Measurements from ENCODE around the gene SOX6. TPM values are rescaled to one million over a fixed set of nuclear protein-coding genes. Genes with fewer than 3 reads are reported as not detected.

SOX6 gene
- total and polyA plus RNA-seq, 2 of the 13 experiments (the other 11 are each of a cell fraction or from before 2014, with no cell fraction given), result 2.6 to 11.2 TPM

DNA sequence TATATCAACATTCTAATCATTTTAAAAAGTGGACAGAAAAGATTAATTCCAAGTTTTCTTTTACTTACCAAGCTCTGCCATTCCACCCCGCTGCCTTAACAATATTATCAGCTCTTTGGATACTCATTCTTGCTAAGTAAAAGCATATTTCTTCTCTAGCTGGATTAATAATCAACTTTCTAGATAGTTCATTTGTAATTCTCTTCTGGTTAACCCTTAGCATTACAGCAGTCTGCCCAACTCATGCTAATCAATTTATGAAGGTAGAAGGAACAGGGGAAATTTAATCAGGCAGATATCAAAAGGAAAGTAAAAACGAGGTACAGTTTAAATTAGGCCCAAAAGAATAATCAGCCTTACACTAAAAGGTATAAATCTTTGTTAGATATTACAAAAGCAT, 41.0 kb upstream of the SOX6 start:
- H4K20me1 ChIP-seq (ENCODE audit: insufficient read depth, low read length), result no peaks in the 10 kb centered on the region
- intact Hi-C loops (cut with micrococcal nuclease; ENCODE audit: unreplicated experiment), result no loop called here
- no TSS peak for BruUV-seq (replicated peaks)
- H3K9me3 ChIP-seq (ENCODE audit: low read length), result no peaks in the 10 kb centered on the region
- ChIA-PET POLR2A (no interaction called here), CTCF (ENCODE audit: low intra/inter-chr PET ratio, low total read pairs) (no interaction called here)
- peak overlapping the region; percentile 61 for H3K4me2 ChIP-seq (ENCODE audit: low read depth, low read length)
- no peaks in the 10 kb centered on the region for H3K27me3 ChIP-seq (ENCODE audit: control insufficient read depth in 1 of 2, insufficient read depth in 2 of 2, low read length in 2 of 2)
- TF ChIP-seq ZNF7 (CRISPR knock-in tag; IDR thresholded peaks at IDR 0.05), result no peak
- TF ChIP-seq, protein P1, sequence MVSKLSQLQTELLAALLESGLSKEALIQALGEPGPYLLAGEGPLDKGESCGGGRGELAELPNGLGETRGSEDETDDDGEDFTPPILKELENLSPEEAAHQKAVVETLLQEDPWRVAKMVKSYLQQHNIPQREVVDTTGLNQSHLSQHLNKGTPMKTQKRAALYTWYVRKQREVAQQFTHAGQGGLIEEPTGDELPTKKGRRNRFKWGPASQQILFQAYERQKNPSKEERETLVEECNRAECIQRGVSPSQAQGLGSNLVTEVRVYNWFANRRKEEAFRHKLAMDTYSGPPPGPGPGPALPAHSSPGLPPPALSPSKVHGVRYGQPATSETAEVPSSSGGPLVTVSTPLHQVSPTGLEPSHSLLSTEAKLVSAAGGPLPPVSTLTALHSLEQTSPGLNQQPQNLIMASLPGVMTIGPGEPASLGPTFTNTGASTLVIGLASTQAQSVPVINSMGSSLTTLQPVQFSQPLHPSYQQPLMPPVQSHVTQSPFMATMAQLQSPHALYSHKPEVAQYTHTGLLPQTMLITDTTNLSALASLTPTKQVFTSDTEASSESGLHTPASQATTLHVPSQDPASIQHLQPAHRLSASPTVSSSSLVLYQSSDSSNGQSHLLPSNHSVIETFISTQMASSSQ (IDR thresholded peaks at IDR 0.05; ENCODE audit: low read depth), result peak; percentile 37; the same call in 1 of the 2 replicates
- TF ChIP-seq, protein P1 (CRISPR knock-in tag; IDR thresholded peaks at IDR 0.05; ENCODE audit: borderline replicate concordance), result peak; percentile 38; the same call in 1 of the 2 replicates
- TF ChIP-seq ZNF652 (CRISPR knock-in tag; IDR thresholded peaks at IDR 0.05; ENCODE audit: borderline replicate concordance, low read depth), result peak; percentile 95
- in situ Hi-C loops (cut with HindIII; ENCODE audit: extremely low pct_ligation_motif_present, low pct_unique_long_range_greater_than_20kb), result no loop called here
- no peak for FAIRE-seq
- no peaks in the 10 kb centered on the region for H3K79me2 ChIP-seq (ENCODE audit: insufficient read depth, low read length)
- H2AFZ ChIP-seq (ENCODE audit: low read length), result no peak overlapping the region
- H3K4me3 ChIP-seq (replicated peaks in 1 of 3; ENCODE audit: insufficient read depth in 1 of 3, low read depth in 2 of 3, low read length in 3 of 3), result peak overlapping the region in 2 of 3 experiments; percentile 43 to 44; a peak in 2 of 6 replicates
- H3K4me1 ChIP-seq (ENCODE audit: insufficient read depth, low read length), result peaks cover 38% of the 10 kb centered on the region
- ATAC-seq, result peak; percentile 41; the same call in 1 of the 3 replicates
- H3K36me3 ChIP-seq (replicated peaks in 1 of 2; ENCODE audit: control insufficient read depth in 1 of 2, insufficient read depth in 2 of 2, low read length in 2 of 2), result no peaks in the 10 kb centered on the region
- H3K27ac ChIP-seq (ENCODE audit: extremely low read length, insufficient read depth, low read length), result no peak overlapping the region
- peak overlapping the region; percentile 36; the same call in 1 of the 2 replicates for H3K9ac ChIP-seq (ENCODE audit: insufficient read depth, low read depth, low read length)
- WGBS (ENCODE audit: low lambda C conversion rate), result 0% methylated on average over 2 of the region's 2 CpGs
- DNase-seq (ENCODE audit: low spot score), result no peak

- no peak overlapping the region for H3K27ac ChIP-seq (ENCODE audit: extremely low read length, insufficient read depth, low read length)
- ATAC-seq, result no peak
- in situ Hi-C loops (cut with HindIII; ENCODE audit: extremely low pct_ligation_motif_present, low pct_unique_long_range_greater_than_20kb), result no loop called here
- H3K9me3 ChIP-seq (ENCODE audit: low read length), result no peaks in the 10 kb centered on the region
- H3K27me3 ChIP-seq (ENCODE audit: control insufficient read depth in 1 of 2, insufficient read depth in 2 of 2, low read length in 2 of 2), result no peaks in the 10 kb centered on the region
- peak overlapping the region; percentile 40 for H3K4me2 ChIP-seq (ENCODE audit: low read depth, low read length)
- no TSS peak for BruUV-seq (replicated peaks)
- H3K79me2 ChIP-seq (ENCODE audit: insufficient read depth, low read length), result no peaks in the 10 kb centered on the region
- FAIRE-seq, result no peak
- ChIA-PET POLR2A (no interaction called here), CTCF (ENCODE audit: low intra/inter-chr PET ratio, low total read pairs) (no interaction called here)
- H3K36me3 ChIP-seq (replicated peaks in 1 of 2; ENCODE audit: control insufficient read depth in 1 of 2, insufficient read depth in 2 of 2, low read length in 2 of 2), result no peaks in the 10 kb centered on the region
- H3K4me1 ChIP-seq (ENCODE audit: insufficient read depth, low read length), result peaks cover 21% of the 10 kb centered on the region
- no peak overlapping the region for H2AFZ ChIP-seq (ENCODE audit: low read length)
- no peak overlapping the region for H3K9ac ChIP-seq (ENCODE audit: insufficient read depth, low read depth, low read length)
- WGBS (ENCODE audit: low lambda C conversion rate), result 77% methylated on average over 1 of the region's 1 CpG
- H3K4me3 ChIP-seq (replicated peaks in 1 of 3; ENCODE audit: insufficient read depth in 1 of 3, low read depth in 2 of 3, low read length in 3 of 3), result peak overlapping the region in 2 of 3 experiments; percentile 32 to 43; a peak in 1 of 6 replicates
- intact Hi-C loops (cut with micrococcal nuclease; ENCODE audit: unreplicated experiment), result no loop called here
- no peaks in the 10 kb centered on the region for H4K20me1 ChIP-seq (ENCODE audit: insufficient read depth, low read length)
- DNase-seq (ENCODE audit: low spot score), result no peak
- TF ChIP-seq, protein P2, sequence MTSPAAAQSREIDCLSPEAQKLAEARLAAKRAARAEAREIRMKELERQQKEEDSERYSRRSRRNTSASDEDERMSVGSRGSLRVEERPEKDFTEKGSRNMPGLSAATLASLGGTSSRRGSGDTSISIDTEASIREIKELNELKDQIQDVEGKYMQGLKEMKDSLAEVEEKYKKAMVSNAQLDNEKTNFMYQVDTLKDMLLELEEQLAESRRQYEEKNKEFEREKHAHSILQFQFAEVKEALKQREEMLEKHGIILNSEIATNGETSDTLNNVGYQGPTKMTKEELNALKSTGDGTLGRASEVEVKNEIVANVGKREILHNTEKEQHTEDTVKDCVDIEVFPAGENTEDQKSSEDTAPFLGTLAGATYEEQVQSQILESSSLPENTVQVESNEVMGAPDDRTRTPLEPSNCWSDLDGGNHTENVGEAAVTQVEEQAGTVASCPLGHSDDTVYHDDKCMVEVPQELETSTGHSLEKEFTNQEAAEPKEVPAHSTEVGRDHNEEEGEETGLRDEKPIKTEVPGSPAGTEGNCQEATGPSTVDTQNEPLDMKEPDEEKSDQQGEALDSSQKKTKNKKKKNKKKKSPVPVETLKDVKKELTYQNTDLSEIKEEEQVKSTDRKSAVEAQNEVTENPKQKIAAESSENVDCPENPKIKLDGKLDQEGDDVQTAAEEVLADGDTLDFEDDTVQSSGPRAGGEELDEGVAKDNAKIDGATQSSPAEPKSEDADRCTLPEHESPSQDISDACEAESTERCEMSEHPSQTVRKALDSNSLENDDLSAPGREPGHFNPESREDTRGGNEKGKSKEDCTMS (CRISPR knock-in tag; conservative IDR thresholded peaks at IDR 0.05), result no peak
- TF ChIP-seq TBX3 (IDR thresholded peaks at IDR 0.05; ENCODE audit: borderline replicate concordance) (no peak), ZNF772 (CRISPR knock-in tag; IDR thresholded peaks at IDR 0.05) (no peak), EHMT2 (IDR thresholded peaks at IDR 0.05; ENCODE audit: borderline replicate concordance, low read depth, low read length) (no peak), MNT (IDR thresholded peaks at IDR 0.05) (no peak), RBM22 (optimal IDR thresholded peaks at IDR 0.05; ENCODE audit: low read length) (no peak)
These were observed 39.3 kb upstream of the SOX6 start for GRCh38 chr11:16395601-16396000.
